Fibroblast of the aortic adventitia (primary cell): ENCODE measurements around the gene FBXO41. TPM values are rescaled to one million over a fixed set of nuclear protein-coding genes. Genes with fewer than 3 reads are reported as not detected.

Source experiments
- DNase-seq: peaks from one replicate; pipeline ENCODE4 v3.0.0-alpha.2; 2010; ENCODE audit warnings: low read depth
- H3K4me3 ChIP-seq: 2 replicates; pipeline ENCODE4 v1.5.1; 2011; ENCODE audit warnings: low read depth, mild to moderate bottlenecking, control low read depth, low read length, moderate library complexity
- total RNA-seq: library from RNA; depleted of rRNA; stranded (reverse); fragments of >200 nt; gene quantifications from 2 replicates; pipeline ENCODE4 v1.2.3, GENCODE V29; 2012; ENCODE audit warnings: low replicate concordance
- TF ChIP-seq, protein P1 (sequence below): IDR thresholded peaks from 2 replicates; pipeline ENCODE4 v1.5.1; 2011; ENCODE audit warnings: mild to moderate bottlenecking, low read length, control low read depth, inconsistent platforms; ENCODE audit not compliant: insufficient read depth

Gene FBXO41
- total RNA-seq, 1 donor: 0.18 TPM

DNA sequence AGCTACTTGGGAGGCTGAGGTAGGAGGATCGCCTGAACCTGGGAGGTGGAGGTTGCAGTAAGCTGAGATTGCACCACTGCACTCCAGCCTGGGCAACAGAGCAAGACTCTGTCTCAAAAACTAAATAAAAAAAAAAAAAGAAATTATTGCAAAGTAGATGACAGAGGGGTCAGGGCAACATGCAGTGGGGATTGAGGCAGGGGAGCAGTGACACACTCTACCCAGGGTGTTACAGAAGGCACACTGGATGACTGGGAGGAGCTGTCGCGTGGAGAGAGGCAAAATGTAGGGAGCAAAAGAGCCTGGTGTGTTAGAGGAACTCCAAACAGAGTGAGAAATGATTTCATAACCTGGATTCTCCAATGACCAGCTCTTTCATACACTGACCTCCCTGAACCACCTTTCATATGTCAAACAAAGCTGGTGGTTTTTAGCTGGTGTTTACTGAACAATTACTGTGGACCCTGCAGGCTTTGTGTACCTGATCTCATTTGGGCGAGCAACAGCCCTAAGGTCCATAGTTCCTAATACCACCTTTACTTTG is 22.1 kb downstream of the FBXO41 start:
- TF ChIP-seq, protein P1, sequence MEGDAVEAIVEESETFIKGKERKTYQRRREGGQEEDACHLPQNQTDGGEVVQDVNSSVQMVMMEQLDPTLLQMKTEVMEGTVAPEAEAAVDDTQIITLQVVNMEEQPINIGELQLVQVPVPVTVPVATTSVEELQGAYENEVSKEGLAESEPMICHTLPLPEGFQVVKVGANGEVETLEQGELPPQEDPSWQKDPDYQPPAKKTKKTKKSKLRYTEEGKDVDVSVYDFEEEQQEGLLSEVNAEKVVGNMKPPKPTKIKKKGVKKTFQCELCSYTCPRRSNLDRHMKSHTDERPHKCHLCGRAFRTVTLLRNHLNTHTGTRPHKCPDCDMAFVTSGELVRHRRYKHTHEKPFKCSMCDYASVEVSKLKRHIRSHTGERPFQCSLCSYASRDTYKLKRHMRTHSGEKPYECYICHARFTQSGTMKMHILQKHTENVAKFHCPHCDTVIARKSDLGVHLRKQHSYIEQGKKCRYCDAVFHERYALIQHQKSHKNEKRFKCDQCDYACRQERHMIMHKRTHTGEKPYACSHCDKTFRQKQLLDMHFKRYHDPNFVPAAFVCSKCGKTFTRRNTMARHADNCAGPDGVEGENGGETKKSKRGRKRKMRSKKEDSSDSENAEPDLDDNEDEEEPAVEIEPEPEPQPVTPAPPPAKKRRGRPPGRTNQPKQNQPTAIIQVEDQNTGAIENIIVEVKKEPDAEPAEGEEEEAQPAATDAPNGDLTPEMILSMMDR: no peak

DNA sequence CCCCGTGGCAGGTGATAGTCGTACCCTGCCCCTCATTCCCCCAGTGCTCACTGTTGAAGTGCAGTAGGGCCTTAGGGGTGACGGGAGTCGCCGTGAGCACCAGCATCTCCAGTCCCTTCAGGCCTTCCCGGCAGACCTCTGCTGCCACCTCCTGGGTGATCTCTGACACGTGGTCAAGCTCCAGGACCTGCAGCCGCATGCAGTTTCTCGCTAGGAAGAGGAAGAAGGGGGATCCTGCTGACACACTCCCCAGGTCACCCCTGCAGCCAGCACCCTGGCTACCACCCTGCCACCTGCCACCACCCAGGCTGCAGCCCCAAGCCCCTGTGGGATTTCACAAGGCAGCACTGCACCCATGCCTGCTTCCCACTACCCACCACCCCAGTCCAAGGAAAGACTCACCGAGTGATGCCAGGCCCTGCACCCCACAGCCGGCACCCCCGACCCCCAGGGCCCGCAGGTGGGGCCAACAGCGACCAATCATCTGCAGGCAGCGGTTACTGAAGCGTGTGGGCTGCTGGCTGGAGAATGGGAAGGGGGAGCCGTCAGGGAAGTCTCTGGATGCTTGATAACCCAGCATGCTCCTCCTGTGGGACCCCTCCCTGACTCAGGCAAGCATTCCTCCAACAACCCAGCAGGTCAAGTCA is 23.8 kb downstream of the FBXO41 start:
- DNase-seq: peak; percentile 63
- H3K4me3 ChIP-seq: no peak overlapping the region
- TF ChIP-seq, protein P1: peak; percentile 67

More for the DNA sequence above, 22.1 kb downstream of the FBXO41 start:
- DNase-seq: no peak
- H3K4me3 ChIP-seq: no peak overlapping the region

DNA sequence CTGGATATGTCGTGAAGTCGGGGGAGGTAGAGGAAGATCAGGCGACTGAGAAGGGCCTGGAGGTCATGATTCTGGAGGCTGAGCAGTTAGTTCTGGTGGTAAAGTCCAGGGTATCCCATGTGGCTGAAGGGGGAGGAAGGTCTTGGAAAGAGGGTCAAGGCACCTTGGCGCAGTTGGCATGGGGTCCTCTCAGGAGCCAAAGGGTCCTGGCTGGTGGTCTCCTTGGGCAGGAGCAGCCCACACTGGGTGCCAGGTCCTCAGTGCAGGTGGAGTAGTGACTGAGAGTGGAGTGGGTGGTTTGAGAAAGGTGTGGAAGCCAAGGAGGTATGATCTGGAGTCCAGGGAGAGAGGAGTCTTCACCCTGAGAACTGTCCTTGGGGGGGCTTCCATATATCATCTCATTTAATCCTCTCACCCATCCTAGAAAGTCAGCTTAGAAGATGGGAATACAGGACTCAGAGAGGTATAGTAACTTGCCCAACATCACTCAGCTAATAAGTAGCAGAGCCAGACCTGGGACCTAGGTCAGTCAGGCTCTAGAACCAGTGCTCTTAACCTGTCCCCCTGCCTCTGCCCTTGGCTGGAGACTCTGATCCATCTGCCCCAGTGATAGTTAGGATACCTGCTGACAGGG is 24.5 kb downstream of the FBXO41 start:
- no peak for DNase-seq
- TF ChIP-seq, protein P1: no peak
- H3K4me3 ChIP-seq: no peak overlapping the region

DNA sequence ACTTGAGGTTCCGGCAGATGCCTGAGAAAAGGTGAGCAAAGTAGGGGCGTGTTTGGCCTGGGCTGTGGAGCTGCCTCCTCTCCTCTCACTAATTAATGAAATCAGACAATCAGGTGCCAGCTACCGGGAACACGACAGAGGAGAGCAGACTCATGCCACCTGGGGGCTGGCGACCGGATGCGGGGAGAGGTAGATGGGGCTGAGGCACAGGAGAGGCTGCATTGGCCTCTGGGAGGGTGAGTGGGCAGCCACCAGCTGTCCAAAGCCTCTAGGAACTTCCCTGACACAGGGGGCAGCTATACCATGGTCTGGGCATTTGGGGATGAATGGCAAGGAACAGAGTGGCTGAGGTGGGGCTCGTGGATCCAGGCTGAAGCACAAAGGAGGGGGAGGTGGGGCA is 25.0 kb downstream of the FBXO41 start:
- no peak for DNase-seq
- TF ChIP-seq, protein P1: no peak
- H3K4me3 ChIP-seq: no peak overlapping the region

DNA sequence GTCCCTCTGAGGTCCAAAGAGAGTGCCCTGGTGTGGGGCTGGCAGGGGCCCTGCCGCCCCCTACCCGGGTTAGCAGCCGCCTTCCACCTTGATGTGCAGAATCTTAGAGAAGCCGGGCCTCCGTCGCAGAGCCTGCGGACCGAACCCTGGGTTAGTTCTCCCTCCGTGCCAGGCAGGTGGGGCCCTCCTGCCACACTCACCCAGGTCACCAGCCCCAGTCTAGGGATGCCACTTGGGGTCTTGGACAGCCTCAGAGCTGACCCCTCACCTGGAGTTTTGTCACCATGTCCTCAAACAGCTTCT is 25.4 kb downstream of the FBXO41 start:
- DNase-seq: no peak
- H3K4me3 ChIP-seq: no peak overlapping the region
- TF ChIP-seq, protein P1: no peak

DNA sequence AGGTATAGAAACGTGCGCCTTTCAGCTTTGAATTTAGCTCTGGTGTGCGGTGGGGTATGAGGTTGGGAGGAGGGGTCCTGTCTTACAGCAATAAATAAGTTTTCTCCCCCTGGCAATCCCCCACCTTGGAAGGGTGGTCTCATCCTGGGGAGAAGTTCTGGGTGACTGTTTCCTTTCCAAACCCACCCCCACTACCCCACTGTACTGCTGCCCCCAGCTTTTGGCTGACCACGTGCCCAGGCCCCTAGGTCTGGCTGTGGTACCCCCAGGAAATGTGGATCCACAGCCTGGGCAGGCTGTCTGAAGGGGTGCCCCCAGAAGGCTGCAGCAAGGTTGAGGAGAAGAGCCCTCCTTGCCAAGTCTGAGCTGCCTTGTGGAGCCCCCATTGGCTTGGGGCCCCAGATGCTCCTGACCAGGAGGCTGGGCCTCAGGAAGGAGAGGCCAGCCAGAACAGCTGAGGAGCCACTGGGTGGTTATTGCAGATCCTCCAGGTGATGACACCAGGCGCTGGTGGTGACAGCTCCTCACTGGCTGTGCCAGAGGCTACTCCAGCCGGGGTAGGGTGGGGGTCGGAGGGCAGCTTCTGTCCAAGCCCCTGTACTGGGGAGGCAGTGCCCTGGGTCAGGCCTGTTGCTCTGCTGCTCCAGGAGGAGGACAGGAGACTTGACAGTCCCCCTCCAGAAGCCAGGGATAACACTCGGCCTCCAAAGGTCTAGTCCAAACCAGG is 25.9 kb downstream of the FBXO41 start:
- TF ChIP-seq, protein P1: no peak

More for the DNA sequence above, 25.9 kb downstream of the FBXO41 start:
- DNase-seq: no peak
- H3K4me3 ChIP-seq: no peak overlapping the region
